ENCODE data around the gene CPA1.

DNA sequence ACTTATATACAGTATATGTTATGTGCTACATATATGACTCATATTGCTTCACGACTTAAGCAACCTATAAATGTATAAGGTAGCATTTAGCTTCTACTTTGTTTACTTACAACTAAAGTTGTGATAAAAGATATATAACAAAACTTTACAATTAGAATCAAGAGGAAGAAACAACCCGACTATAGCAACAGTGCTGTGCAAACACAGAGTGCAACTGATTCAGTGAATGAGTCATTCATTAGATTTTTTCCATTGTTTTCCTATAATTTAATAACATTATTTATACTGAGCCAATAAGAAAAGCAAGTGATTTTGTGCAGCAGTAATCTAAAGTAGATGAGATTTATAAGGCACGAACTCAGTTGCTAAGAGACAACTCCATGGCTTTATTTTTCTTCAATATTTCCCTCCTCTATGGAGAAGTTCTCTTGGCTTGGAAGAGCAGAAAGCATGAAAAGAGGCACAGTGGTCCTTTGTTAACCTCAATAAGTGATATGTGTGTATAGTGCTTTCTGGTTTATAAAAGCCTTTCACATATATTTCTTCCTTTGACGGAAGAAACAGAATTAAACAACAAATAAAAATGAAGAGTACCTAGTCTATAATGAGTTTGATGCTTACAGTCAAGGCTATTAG, 40.8 kb downstream of the CPA1 start:
- TF ChIP-seq, protein P1, sequence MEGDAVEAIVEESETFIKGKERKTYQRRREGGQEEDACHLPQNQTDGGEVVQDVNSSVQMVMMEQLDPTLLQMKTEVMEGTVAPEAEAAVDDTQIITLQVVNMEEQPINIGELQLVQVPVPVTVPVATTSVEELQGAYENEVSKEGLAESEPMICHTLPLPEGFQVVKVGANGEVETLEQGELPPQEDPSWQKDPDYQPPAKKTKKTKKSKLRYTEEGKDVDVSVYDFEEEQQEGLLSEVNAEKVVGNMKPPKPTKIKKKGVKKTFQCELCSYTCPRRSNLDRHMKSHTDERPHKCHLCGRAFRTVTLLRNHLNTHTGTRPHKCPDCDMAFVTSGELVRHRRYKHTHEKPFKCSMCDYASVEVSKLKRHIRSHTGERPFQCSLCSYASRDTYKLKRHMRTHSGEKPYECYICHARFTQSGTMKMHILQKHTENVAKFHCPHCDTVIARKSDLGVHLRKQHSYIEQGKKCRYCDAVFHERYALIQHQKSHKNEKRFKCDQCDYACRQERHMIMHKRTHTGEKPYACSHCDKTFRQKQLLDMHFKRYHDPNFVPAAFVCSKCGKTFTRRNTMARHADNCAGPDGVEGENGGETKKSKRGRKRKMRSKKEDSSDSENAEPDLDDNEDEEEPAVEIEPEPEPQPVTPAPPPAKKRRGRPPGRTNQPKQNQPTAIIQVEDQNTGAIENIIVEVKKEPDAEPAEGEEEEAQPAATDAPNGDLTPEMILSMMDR (optimal IDR thresholded peaks at IDR 0.05 in 1 of 3, IDR thresholded peaks at IDR 0.05 in 1 of 3, conservative IDR thresholded peaks at IDR 0.05 in 1 of 3; ENCODE audit: extremely low read depth in 1 of 3, insufficient read depth in 2 of 3, low read length in 3 of 3) = no peak
- TF ChIP-seq EZH2 (IDR thresholded peaks at IDR 0.05; ENCODE audit: low read length) = no peak
